ENCODE results near the gene TMEM270.
A peak's percentile ranks its signal among the peaks of the same experiment; 100 is the strongest.

TMEM270 gene

DNA sequence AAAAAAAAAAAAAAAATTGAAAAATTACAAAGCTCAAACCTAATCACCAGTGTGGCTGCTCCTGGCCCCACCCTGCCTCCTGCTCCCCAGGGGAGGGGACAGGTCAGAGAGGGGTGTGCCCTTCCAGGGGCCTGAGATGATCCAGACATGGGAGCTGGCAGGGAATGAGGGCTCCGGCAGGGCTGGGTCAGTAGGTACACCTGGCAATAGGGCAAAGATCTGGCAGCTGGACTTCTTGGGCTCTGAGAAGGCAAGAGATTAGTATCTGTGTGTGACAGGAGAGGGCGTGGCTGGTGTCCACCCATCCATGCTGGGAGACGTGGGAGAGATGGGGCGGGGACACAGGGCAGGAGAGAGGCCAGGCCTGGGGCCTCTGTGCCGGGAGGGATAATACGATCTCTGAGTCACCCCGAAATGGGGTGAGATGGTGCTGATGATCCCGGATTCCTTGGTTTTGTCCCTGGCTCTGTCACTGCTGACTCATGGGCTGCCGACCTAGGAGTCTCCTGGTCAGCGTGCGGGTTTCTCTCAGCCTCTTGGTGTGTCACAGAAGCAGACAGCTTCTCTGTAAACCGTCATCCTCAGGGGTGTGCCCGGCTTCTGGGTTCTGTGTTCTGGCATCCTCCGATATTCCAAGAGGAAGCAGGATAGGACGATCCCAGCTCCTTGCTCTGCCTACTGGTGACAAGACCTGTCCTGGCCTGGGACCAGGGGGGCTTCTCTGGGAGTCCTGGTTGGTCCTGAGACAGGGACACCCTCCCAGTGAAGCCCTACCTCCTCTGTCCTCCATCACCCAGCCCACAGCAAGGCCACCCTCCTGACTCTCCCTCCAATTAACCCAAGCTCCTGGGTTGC is 38.4 kb upstream of the TMEM270 start:
- Mint-ChIP-seq H3K27ac (peak overlapping the region; percentile 74), H3K36me3 (ENCODE audit: low read depth) (no peaks in the 10 kb centered on the region), H3K27me3 (ENCODE audit: low read depth, poor library complexity) (peaks cover 13% of the 10 kb centered on the region), H3K9me3 (no peaks in the 10 kb centered on the region), H3K4me1 (peaks cover 47% of the 10 kb centered on the region), H3K4me3 (peak overlapping the region; percentile 12)
- peak; percentile 58 for DNase-seq
- TF ChIP-seq, protein P1, sequence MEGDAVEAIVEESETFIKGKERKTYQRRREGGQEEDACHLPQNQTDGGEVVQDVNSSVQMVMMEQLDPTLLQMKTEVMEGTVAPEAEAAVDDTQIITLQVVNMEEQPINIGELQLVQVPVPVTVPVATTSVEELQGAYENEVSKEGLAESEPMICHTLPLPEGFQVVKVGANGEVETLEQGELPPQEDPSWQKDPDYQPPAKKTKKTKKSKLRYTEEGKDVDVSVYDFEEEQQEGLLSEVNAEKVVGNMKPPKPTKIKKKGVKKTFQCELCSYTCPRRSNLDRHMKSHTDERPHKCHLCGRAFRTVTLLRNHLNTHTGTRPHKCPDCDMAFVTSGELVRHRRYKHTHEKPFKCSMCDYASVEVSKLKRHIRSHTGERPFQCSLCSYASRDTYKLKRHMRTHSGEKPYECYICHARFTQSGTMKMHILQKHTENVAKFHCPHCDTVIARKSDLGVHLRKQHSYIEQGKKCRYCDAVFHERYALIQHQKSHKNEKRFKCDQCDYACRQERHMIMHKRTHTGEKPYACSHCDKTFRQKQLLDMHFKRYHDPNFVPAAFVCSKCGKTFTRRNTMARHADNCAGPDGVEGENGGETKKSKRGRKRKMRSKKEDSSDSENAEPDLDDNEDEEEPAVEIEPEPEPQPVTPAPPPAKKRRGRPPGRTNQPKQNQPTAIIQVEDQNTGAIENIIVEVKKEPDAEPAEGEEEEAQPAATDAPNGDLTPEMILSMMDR (IDR thresholded peaks at IDR 0.05): no peak

GRCh38 chr7:73823257-73823656 is 37.7 kb upstream of the TMEM270 start:
- Mint-ChIP-seq H3K27me3 (ENCODE audit: low read depth, poor library complexity) (peaks cover 11% of the 10 kb centered on the region), H3K4me1 (peaks cover 54% of the 10 kb centered on the region), H3K4me3 (peak overlapping the region; percentile 14), H3K27ac (peak overlapping the region; percentile 74), H3K36me3 (ENCODE audit: low read depth) (no peaks in the 10 kb centered on the region), H3K9me3 (no peaks in the 10 kb centered on the region)
- TF ChIP-seq, protein P1 (IDR thresholded peaks at IDR 0.05): no peak
- DNase-seq: no peak

- peaks cover 62% of the 10 kb centered on the region for H3K4me1 Mint-ChIP-seq
- no peak overlapping the region for H3K27ac Mint-ChIP-seq
- H3K36me3 Mint-ChIP-seq (ENCODE audit: low read depth): no peaks in the 10 kb centered on the region
- no peak for DNase-seq
- no peaks in the 10 kb centered on the region for H3K9me3 Mint-ChIP-seq
- peaks cover 13% of the 10 kb centered on the region for H3K27me3 Mint-ChIP-seq (ENCODE audit: low read depth, poor library complexity)
- no peak overlapping the region for H3K4me3 Mint-ChIP-seq
- TF ChIP-seq, protein P1 (IDR thresholded peaks at IDR 0.05): no peak
Observed at GRCh38 chr7:73823873-73824592, 36.9 kb upstream of the TMEM270 start.

DNA sequence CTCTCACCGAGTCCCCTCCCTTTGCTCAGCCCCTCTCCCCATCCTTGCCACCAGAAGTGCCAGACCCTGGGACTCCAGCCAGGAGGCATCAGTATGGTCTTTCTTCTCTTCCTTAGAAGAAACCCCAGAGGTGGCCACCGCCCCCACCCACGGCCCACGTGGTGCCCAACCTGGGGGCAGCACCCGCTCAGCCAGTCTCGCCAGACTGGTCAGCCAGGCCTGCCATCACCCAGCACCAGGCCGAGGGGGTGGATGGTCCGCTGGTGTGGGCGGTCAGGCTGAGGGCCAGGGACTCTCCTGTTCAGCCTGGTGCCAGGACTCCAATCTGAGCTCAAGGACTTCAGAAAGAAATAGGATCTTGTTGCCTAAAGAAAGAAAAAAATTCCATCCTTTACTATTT is 36.0 kb upstream of the TMEM270 start:
- Mint-ChIP-seq H3K27ac (no peak overlapping the region), H3K27me3 (ENCODE audit: low read depth, poor library complexity) (peaks cover 13% of the 10 kb centered on the region), H3K4me3 (no peak overlapping the region), H3K36me3 (ENCODE audit: low read depth) (no peaks in the 10 kb centered on the region), H3K4me1 (peaks cover 71% of the 10 kb centered on the region), H3K9me3 (no peaks in the 10 kb centered on the region)
- DNase-seq: no peak
- TF ChIP-seq, protein P1 (IDR thresholded peaks at IDR 0.05): no peak

DNA sequence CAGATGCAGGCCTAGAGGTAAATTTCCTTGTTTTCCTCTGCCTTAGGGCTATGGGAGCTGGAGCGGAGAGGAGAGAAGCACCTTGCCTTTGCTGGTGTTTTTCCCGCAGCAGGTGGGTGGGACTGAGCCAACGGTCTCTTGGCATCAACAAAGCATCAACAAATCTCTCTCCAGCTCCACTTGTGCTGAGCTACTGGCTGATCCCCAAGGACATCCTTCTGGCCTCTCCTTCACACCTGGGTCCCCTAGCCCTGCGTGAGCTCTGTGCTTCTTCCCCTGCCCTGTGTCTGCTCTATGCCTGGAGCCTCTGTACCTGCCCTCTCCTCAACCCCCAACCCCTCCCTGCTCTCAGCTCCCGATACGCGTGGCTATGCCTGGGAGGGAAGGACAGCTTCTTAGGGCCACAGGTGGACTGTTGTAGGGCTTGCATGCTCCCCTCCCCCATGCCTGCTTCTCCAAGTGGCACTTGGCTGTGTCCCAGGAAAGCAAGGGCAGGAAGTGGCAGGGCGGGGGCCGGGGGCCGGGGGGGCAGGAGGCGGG is 33.3 kb upstream of the TMEM270 start:
- H3K4me3 Mint-ChIP-seq: no peak overlapping the region

More for the DNA sequence above, 33.3 kb upstream of the TMEM270 start:
- DNase-seq: no peak
- Mint-ChIP-seq H3K27ac (no peak overlapping the region), H3K4me1 (peaks cover 86% of the 10 kb centered on the region), H3K27me3 (ENCODE audit: low read depth, poor library complexity) (peaks cover 16% of the 10 kb centered on the region), H3K9me3 (no peaks in the 10 kb centered on the region), H3K36me3 (ENCODE audit: low read depth) (no peaks in the 10 kb centered on the region)
- TF ChIP-seq, protein P1 (IDR thresholded peaks at IDR 0.05): no peak
